ENCODE results near the gene TPCN2.

- TF ChIP-seq CTCF (IDR thresholded peaks at IDR 0.05), result no peak
- no peak for TF ChIP-seq POLR2A (IDR thresholded peaks at IDR 0.05)
Observed at GRCh38 chr11:69051381-69052342, 2.9 kb downstream of the TPCN2 start.
